ENCODE results near the gene RPL39.

- no peak for TF ChIP-seq CTCF (IDR thresholded peaks at IDR 0.05; ENCODE audit: control extremely low read depth in 1 of 3, insufficient read depth in 1 of 3, low read depth in 1 of 3, low read length in 3 of 3)
- TF ChIP-seq SIN3A (conservative IDR thresholded peaks at IDR 0.05 in 1 of 2, IDR thresholded peaks at IDR 0.05 in 1 of 2; ENCODE audit: low read depth in 1 of 2, low read length in 2 of 2): no peak
- no peak for TF ChIP-seq JUN (IDR thresholded peaks at IDR 0.05; ENCODE audit: low read depth, low read length)
- TF ChIP-seq EP300 (IDR thresholded peaks at IDR 0.05; ENCODE audit: borderline replicate concordance in 1 of 2, low read depth in 2 of 2, low read length in 2 of 2): no peak
- no peak for TF ChIP-seq POLR2A (IDR thresholded peaks at IDR 0.05; ENCODE audit: control extremely low read depth in 1 of 2, low read depth in 2 of 2, low read length in 2 of 2)
- TF ChIP-seq ATF3 (IDR thresholded peaks at IDR 0.05; ENCODE audit: insufficient read depth, low read depth, low read length): no peak
- no peak for TF ChIP-seq SP2 (IDR thresholded peaks at IDR 0.05; ENCODE audit: low read length)
- no peak for TF ChIP-seq SAP30 (IDR thresholded peaks at IDR 0.05; ENCODE audit: insufficient read depth, insufficient replicate concordance, low read length)
- TF ChIP-seq RAD21 (IDR thresholded peaks at IDR 0.05 in 1 of 2, conservative IDR thresholded peaks at IDR 0.05 in 1 of 2; ENCODE audit: low read depth in 2 of 2, low read length in 2 of 2): no peak
- TF ChIP-seq RFX5 (IDR thresholded peaks at IDR 0.05; ENCODE audit: borderline replicate concordance, low read depth, low read length): no peak
- TF ChIP-seq POLR2AphosphoS5 (IDR thresholded peaks at IDR 0.05; ENCODE audit: low read depth, low read length): no peak
- no peak for TF ChIP-seq EZH2 (IDR thresholded peaks at IDR 0.05; ENCODE audit: low read depth, low read length, severe bottlenecking)
- no peak for TF ChIP-seq SIRT6 (IDR thresholded peaks at IDR 0.05; ENCODE audit: low read length)
Measured at GRCh38 chrX:119775517-119776238, 15.8 kb downstream of the RPL39 start.
